PC-3 (cell line): ENCODE data around the gene SP140.

ENCODE experiments used
- CTCF ChIP-seq: fragments of 300-600 bp; sonication (generic); conservative IDR thresholded peaks from 2 replicates; pipeline ENCODE4 v1.5.1; 2017; ENCODE audit warnings: antibody characterized with exemption, low read depth, mild to moderate bottlenecking, low read length
- EZH2phosphoT487 ChIP-seq: fragments of 300-600 bp; sonication (generic); IDR thresholded peaks from 2 replicates; pipeline ENCODE4 v1.6.1; 2018; ENCODE audit warnings: mild to moderate bottlenecking, antibody characterized with exemption, low read length, borderline replicate concordance

- TF ChIP-seq CTCF = no peak
- no peak for TF ChIP-seq EZH2phosphoT487
These were observed 74.1 kb downstream of the SP140 start for GRCh38 chr2:230299618-230300017.
